Activated CD8-positive, alpha-beta memory T cell treated with anti-CD3 and anti-CD28 coated beads for 4 hours (primary cell): ENCODE data around the gene ANKRD16.
"Not testable (repeated sequence)": the region's sequence is repeated elsewhere in the genome, so short reads cannot be mapped to it uniquely, and the experiment has no call there.

Experiments used
- DNase-seq, 2 donors: peaks; one replicate each; pipeline ENCODE4 v3.0.0-alpha.2; 2020; ENCODE audit warnings: low read depth in 2 of 2

The ANKRD16 gene

GRCh38 chr10:5903563-5903962 lies 13.9 kb upstream of the ANKRD16 start:
- DNase-seq, result no peak

- DNase-seq, result no peak
Measured at GRCh38 chr10:5902511-5903274, 13.0 kb upstream of the ANKRD16 start.

- DNase-seq, result no peak
Measured at GRCh38 chr10:5900247-5900646, 10.6 kb upstream of the ANKRD16 start.

GRCh38 chr10:5898163-5898562 lies 8.5 kb upstream of the ANKRD16 start:
- no peak for DNase-seq

- DNase-seq, result no peak
Measured at GRCh38 chr10:5897504-5897903, 7.8 kb upstream of the ANKRD16 start.

GRCh38 chr10:5897053-5897340 lies 7.3 kb upstream of the ANKRD16 start:
- DNase-seq, result no peak

GRCh38 chr10:5896208-5897052 lies 6.7 kb upstream of the ANKRD16 start:
- no peak for DNase-seq

- no peak for DNase-seq
Measured at GRCh38 chr10:5895804-5896203, 6.1 kb upstream of the ANKRD16 start.

- DNase-seq, result no peak
Measured at GRCh38 chr10:5895365-5895764, 5.7 kb upstream of the ANKRD16 start.

- DNase-seq, result no peak
Measured at GRCh38 chr10:5894873-5895272, 5.2 kb upstream of the ANKRD16 start.

- DNase-seq, result no peak
Measured at GRCh38 chr10:5894403-5894802, 4.7 kb upstream of the ANKRD16 start.

- DNase-seq, result no peak
Measured at GRCh38 chr10:5893321-5893720, 3.6 kb upstream of the ANKRD16 start.

GRCh38 chr10:5892007-5892406 lies 2.3 kb upstream of the ANKRD16 start:
- DNase-seq, result no peak

GRCh38 chr10:5891009-5891408 lies 1.3 kb upstream of the ANKRD16 start:
- DNase-seq, result no peak

GRCh38 chr10:5890452-5890915 lies 791 bp upstream of the ANKRD16 start:
- no peak for DNase-seq

- DNase-seq, result peak in 1 of 2 donors; percentile 1
Measured at GRCh38 chr10:5888843-5889623, 660 bp downstream of the ANKRD16 start.

GRCh38 chr10:5888351-5888750 lies 1.3 kb downstream of the ANKRD16 start:
- no peak for DNase-seq

GRCh38 chr10:5887641-5888040 lies 2.1 kb downstream of the ANKRD16 start:
- no peak for DNase-seq

- no peak for DNase-seq
Measured at GRCh38 chr10:5887029-5887428, 2.7 kb downstream of the ANKRD16 start.

GRCh38 chr10:5885619-5886018 lies 4.1 kb downstream of the ANKRD16 start:
- DNase-seq, result no peak

GRCh38 chr10:5882961-5883360 lies 6.7 kb downstream of the ANKRD16 start:
- DNase-seq, result no peak

GRCh38 chr10:5877041-5877440 lies 12.7 kb downstream of the ANKRD16 start:
- not testable (repeated sequence) for DNase-seq
